ENCODE results near the gene DAD1. TPM values are rescaled to one million over a fixed set of nuclear protein-coding genes. Genes with fewer than 3 reads are reported as not detected.
"Not testable (repeated sequence)": the region's sequence is repeated elsewhere in the genome, so short reads cannot be mapped to it uniquely, and the experiment has no call there.

The DAD1 gene
- total RNA-seq, 1 experiment from 2014 or later: 364 TPM

GRCh38 chr14:22570132-22570949 is 18.7 kb downstream of the DAD1 start:
- peak; percentile 80 for DNase-seq (ENCODE audit: extremely low read depth, low read depth)

- DNase-seq (ENCODE audit: extremely low read depth, low read depth): no peak
Measured at GRCh38 chr14:22569737-22570131, 19.3 kb downstream of the DAD1 start.

- DNase-seq (ENCODE audit: extremely low read depth, low read depth): no peak
Measured at GRCh38 chr14:22569106-22569736, 19.8 kb downstream of the DAD1 start.

- DNase-seq (ENCODE audit: extremely low read depth, low read depth): no peak
Measured at GRCh38 chr14:22567437-22567836, 21.6 kb downstream of the DAD1 start.

- DNase-seq (ENCODE audit: extremely low read depth, low read depth): no peak
Measured at GRCh38 chr14:22566845-22567244, 22.2 kb downstream of the DAD1 start.

GRCh38 chr14:22566266-22566665 is 22.8 kb downstream of the DAD1 start:
- not testable (repeated sequence) for DNase-seq (ENCODE audit: extremely low read depth, low read depth)

- DNase-seq (ENCODE audit: extremely low read depth, low read depth): no peak
Measured at GRCh38 chr14:22565391-22565945, 23.6 kb downstream of the DAD1 start.

- no peak for DNase-seq (ENCODE audit: extremely low read depth, low read depth)
Measured at GRCh38 chr14:22564463-22564862, 24.6 kb downstream of the DAD1 start.

GRCh38 chr14:22563987-22564386 is 25.0 kb downstream of the DAD1 start:
- no peak for DNase-seq (ENCODE audit: extremely low read depth, low read depth)

- DNase-seq (ENCODE audit: extremely low read depth, low read depth): no peak
Measured at GRCh38 chr14:22561661-22562579, 27.1 kb downstream of the DAD1 start.

- no peak for DNase-seq (ENCODE audit: extremely low read depth, low read depth)
Measured at GRCh38 chr14:22561366-22561660, 27.7 kb downstream of the DAD1 start.

- DNase-seq (ENCODE audit: extremely low read depth, low read depth): no peak
Measured at GRCh38 chr14:22560662-22561365, 28.2 kb downstream of the DAD1 start.

- no peak for DNase-seq (ENCODE audit: extremely low read depth, low read depth)
Measured at GRCh38 chr14:22559041-22559440, 30.0 kb downstream of the DAD1 start.

- no peak for DNase-seq (ENCODE audit: extremely low read depth, low read depth)
Measured at GRCh38 chr14:22558221-22558913, 30.7 kb downstream of the DAD1 start.

GRCh38 chr14:22557846-22558220 is 31.2 kb downstream of the DAD1 start:
- no peak for DNase-seq (ENCODE audit: extremely low read depth, low read depth)

GRCh38 chr14:22556990-22557623 is 31.9 kb downstream of the DAD1 start:
- DNase-seq (ENCODE audit: extremely low read depth, low read depth): peak; percentile 77

GRCh38 chr14:22556021-22556989 is 32.7 kb downstream of the DAD1 start:
- DNase-seq (ENCODE audit: extremely low read depth, low read depth): no peak

- DNase-seq (ENCODE audit: extremely low read depth, low read depth): no peak
Measured at GRCh38 chr14:22555384-22556011, 33.5 kb downstream of the DAD1 start.

All from NCI-H460 (cell line).